A172 (cell line): ENCODE data around the gene E2F8. TPM values are rescaled to one million over a fixed set of nuclear protein-coding genes. Genes with fewer than 3 reads are reported as not detected.
A peak's percentile ranks its signal among the peaks of the same experiment; 100 is the strongest.

ENCODE experiments used
- DNase-seq: peaks from one replicate; pipeline ENCODE4 v3.0.0-alpha.2; 2015; ENCODE audit warnings: low spot score
- total RNA-seq: library from RNA; depleted of rRNA; stranded (reverse); fragments of >200 nt; shearing (Covaris generic); gene quantifications from 2 replicates; pipeline ENCODE4 v1.2.3, GENCODE V29; 2014

Gene E2F8
- total RNA-seq, 1 experiment from 2014 or later, result 8.2 TPM

DNA sequence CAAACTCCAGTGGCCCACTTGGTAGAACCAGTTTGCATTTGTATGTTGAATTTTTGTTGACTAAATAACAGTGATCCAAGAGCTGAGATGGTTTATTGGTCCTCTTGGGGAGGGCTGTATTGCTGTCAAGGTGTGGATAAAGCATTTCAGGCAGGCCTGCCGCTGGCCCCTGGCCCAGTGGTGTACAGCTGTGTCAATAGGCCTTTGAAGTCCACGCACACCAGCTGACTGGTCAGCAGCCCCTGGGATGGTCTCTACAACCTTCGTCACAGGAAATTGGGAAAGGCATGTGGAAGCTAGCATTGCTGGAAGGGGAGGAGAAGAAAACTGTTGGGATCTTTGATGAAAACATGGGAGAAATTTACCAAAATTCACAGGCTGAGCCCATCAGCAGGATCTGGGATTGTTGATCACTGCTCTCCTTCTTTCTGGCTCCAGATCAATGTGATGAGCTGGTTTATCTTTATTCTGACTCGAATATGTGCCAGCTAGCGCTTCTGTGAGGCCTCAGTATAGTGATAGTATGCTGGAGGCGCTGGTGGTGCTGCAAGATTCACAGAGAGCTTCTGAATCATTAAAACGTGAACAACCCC is 12.5 kb upstream of the E2F8 start:
- DNase-seq, result no peak

DNA sequence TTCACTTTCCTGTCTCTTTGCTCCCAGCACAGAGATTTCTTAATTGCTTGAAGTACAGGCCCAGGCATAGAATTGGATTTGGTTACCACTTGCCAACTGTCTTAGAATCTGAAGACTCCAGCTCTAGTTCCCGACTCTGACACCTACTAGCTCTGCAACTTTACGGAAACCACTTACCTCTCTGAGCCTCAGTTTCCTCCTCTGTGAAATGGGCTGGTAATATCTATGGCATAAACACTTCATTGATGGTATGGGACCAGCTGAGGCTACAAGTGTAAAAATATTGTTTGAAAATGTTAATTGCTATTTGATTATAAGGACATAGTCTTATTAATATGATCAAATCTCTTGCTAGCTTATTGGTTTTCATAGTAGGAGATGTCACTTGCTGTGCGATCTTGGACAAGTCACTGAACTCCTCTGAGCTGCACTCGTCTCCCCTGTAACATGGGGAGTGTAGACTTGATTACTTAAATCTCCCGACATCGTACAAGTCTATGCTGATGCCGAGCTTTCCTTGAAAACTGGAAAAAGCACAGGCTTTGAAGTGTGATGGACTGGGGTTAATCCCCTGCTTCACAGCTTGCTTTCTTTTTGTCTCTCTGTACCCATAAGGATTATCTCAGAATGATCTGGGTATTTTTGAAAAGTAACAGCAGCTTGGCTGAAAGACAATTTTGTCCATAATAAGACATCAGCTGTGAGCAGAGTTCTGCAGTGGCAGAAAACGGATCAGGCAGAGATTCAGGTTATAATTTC is 11.8 kb upstream of the E2F8 start:
- no peak for DNase-seq

DNA sequence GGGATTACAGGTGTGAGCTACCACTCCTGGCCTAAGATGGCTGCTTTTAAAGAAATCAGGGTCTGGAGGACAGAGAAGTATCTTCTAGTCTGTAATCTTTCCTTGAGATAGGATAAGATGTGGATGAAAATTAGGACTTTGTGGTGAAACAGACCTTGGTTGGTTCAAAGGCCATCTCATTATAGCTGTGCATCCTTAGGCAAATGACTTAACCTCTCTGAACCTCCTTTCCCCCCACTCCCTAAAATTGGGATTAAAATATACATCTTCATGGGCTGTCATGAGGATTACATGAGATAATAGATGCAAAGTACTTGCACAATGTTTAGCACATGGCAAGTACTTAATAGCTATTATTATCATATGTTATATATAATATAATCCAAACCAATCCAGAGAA is 10.8 kb upstream of the E2F8 start:
- no peak for DNase-seq

DNA sequence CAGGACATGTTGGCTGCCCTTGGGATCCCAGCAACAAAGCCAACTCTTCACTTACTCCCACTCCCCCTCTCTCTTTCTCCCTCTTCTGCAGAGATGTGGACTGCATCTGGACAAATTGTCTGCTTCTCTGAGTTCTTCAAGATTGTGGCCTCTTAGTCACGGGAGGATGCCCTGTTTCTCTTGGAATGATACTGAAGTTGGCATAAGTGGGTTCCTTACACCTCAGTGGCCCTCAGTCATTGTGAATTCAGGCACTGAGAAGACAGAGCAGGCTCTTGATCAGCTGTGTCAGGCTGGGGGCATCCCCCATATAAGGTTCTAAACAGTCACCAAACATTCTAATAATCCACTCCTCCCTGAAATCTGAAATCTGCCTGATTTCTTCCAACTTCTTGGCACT is 6.1 kb upstream of the E2F8 start:
- DNase-seq, result no peak

DNA sequence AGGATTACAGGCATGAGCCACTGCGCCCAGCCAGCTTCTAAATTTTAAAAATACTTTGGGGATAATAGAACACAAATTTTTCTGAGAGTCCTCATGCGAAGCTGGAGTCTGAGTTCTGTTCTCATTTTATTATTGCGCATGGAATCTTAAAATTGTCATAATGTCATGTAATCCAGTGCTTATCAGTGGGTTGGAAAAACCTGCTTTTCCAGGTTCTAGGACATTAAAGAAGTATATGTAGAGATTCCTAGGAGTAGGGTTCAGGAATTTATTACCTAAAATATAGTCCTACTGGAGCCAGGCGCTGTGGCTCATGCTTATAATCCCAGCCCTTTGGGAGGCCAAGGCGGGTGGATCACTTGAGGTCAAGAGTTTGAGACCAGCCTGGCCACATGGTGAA is 4.6 kb upstream of the E2F8 start:
- no peak for DNase-seq

DNA sequence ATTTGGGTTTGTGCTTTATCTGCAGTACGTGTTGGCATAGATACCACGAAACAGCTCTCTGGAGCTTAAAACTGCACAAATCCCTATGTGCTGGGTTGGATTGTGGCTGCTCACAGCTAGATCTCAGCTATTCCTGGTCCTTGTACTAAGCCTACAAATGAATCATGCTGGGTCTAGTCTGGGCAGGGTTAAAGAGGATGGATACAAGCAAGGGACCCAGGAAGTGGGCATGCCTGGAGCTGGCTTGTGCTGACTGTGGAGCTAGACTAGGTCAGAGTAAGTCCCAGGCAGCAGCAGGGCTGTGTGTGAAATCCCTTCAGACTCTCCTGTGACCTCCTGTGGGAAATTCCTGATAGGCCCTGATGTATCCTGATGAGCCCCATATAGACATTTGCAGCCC is 3.9 kb upstream of the E2F8 start:
- DNase-seq, result peak; percentile 23

DNA sequence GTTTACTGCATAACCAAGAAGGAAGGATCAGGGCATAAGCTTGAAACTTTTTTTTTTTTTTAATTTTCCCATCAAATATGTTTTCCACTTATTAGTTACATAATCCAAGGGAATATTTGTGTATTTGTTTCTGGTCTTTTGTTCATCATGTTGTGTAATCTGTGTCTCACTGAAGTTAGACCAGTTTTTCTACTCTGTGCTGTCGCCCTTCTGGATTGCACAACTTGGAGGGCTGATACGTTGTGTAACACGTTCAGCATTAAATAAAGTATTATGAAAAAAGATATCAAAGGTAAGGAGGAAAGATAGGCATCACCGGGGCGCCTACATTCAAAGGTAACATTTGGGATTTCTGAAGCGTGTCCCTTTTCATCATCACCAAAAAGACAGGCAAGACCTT is 3.3 kb upstream of the E2F8 start:
- no peak for DNase-seq

DNA sequence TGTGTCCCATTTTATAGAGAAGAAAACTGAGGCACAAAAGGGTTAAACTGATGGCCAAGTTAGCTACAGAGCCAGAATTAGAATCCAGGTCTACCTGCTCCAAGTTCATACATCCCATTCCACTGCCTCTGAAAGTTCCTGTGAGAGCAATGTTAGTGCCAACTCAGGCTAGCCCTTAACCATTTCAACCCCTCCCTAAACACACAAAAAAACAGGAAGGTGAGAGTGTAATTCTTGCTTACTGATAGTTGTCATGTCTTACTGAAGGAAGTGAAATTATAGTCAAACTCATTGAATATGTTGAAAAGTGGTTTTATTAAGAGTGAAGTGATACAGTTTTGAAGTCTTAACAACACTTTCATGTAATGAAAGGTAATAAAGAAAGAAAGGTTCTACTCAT is 2.9 kb upstream of the E2F8 start:
- no peak for DNase-seq

DNA sequence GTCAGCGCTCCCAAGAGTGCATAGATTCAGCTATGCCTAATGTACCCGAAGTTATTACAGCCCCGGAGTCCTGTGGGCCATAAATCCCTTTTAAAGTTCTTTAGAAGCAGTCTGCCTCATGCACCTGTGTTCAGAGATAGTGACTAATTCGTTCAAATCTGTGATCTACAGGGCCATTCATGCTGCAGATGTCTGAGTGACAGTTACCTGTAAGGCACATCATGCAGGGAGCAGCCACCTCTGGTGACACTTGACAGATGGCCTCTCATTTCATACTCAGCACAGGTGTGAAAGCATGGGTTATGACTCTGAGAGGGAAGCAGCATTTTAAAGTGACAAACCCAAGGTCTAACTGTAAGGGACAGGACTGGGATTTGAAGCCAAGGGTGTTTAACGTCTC is 2.4 kb upstream of the E2F8 start:
- DNase-seq, result no peak

DNA sequence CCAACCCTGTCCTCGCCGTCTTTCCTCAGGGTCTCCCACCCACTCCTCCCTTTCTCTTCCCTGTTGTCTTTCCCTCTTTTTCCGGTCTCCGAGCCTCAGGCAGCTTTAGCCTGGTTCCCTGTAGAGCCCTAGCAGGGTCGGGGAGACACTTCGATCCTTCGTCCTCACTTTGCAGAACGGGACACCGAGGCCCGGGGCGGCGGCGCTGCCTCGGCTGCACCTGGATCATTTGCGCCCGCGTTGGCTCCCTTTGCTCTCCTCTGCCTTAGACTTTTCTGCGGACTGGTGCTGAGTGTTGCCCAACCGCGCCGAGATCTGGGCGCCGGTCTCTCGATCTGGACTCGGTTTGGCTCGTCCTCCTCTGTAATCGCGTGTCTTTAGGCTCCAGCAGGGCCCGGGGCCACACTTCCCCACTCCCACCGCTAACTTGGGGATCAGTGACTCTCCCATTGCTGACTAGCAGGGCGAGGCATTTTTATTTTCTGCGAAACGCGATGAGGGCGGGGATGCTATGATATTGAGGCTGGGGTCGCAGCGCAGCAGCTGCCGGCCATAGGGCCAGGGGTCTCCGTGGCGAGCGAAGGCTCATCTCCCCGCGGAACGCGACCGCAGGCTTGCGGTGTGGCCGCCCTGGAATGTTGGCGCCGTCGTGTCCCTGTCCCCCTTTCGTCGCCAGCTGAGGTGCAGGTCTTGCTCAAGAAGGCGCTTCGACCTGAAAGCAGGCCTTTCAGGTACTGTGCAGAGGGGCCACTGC is 1.6 kb upstream of the E2F8 start:
- DNase-seq, result no peak

DNA sequence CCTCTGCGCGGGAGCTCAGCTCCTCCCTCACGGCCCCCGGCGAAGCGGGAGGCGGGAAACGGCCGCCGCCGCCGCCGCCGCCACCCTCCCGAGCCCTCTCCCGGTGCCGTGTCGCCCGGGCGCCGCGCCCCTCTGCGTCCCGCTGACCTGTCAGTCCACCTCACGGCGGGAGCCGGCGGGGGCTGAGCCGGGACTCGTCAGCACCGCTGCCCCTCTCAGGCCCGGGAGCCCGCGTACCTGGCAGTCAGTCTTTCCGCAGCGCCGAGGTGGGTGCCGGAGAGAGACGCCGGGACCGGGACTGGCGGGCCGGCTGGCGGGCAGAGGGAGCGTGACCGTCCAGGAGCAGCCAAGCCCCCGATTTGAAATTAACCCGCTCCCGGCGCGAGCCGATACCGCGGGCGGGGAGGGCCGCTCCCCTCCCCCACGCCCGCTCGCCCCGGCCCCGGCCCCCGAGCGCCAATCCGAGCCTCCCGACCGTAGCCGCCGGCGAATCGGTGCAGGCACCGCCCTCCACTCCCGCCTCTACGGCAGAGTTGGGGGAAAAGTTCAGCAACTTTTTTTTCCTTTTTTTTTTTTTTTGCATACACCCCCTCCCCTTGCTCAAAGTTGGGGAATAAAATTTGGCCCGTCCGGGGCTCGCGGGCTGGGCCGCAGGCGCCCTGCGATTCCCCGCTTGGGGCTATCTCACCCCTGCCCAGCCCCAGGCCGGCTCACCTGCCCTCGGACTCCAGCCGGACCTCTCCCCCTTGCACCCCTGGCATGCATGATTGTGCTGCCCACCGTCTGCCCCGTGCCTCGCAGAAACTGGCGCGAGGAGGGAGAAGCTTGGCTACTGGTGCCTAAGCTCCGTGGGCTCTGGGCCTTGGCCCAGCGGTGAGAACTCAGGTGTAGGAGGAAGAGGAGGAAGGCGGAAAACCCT is 774 bp upstream of the E2F8 start:
- DNase-seq, result no peak

DNA sequence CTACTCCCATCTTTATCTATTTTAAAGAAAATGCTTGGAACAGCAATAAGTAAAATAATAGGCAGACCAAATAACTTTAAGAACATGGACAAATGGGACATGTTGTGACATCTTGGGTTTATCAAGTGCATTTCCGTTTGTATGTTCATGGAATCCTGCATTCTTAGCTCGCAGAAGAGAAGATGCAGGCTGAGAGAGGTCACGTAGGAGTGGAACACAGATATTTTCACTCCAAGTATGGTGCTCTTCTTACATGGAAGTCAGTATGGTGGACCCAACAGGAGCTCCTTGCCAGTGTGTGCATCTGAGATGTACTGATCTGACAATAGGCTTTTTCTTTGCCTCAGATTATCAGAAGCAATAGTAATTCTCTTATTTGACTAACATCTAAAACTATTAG is 1.7 kb downstream of the E2F8 start:
- DNase-seq, result no peak

DNA sequence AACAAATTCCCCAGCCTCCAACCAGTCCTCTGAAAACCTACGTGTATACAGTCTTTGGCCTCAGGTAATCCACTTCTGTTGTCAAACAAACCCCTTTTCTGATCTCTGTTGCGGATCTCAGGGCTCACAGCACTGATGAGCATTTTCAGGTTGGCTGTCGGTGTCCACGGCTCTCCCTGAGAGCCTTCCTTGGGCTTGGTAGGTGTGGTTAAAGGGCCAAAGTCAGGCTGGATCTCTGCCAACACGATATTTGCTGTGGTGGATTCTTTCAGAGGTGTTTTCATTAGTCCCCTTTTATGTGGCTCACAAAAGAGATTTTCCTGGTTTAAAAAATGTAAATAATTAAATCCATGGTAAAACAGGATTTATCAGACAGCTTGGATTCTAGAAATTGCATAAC is 2.9 kb downstream of the E2F8 start:
- no peak for DNase-seq

DNA sequence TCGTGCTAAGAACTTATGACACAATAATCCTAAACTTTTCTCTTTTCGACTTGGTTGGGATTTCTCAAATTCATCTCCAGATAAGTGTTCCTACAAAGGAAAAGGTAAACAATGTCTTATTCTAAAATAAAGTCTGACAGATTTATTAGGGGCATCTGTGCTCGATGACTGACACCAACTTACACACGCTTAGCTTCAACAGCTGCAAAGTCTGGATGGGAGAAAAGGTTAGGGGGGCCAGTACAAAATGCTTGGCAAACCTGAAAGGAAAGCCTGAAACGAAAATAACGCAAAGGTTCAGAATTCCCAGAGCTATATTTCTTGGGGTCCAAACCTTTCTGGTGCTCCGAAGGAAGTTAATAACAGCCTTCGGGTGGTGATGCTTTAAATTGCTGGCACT is 3.4 kb downstream of the E2F8 start:
- no peak for DNase-seq

DNA sequence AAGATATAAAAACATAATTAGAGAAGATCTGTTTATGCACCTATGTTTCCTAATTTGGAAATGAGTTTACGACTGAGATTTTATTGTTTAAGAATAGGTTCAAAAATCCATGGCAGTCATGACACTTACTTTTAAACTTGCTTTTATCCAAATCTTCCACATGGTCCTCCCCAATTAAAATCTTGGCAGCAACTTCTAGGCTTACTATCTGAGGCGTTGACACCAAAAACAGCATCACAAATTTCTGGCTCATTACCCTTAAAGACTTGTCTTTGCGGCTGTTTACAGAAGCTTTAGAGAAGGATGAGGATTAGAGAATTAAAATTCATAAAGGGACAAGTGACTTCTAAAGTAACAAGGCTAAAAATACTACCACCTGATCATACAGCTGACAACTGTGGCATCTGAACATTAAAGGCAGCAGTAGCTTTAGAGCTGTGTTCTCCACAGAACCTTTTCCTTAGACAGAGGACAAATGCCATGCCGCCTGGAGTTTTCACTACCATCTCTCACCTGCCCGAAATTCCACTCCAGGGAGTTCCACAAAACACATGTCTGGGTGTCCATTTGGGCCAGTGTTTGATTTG is 6.4 kb downstream of the E2F8 start:
- no peak for DNase-seq

DNA sequence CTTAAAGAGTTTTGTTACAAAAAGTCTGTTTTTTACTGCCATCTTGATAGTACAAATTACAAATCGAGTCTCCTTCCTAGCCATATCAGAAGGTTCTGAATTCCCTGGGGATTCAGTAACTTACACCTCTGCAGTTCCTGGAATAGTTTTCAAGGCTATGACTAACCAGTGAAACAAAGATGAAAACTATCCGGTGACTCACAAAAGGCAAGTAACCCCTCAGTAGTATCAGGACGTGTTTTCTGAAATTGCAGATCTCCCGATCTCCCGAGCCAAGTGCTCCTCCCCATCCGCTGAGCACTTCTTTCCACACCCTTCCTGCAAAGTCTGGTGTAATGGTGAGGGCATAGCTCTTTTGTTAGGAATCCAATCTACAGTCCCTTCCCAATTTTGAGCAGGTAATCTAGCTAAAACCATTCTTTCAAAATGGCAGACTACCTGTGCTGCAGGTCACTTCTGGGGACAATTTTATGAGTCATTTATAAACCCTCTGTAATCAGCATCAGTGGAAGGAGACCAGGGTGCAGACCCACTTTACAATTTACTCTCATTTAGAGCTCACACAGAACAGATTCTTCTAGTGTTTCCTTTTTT is 7.7 kb downstream of the E2F8 start:
- DNase-seq, result peak; percentile 91

DNA sequence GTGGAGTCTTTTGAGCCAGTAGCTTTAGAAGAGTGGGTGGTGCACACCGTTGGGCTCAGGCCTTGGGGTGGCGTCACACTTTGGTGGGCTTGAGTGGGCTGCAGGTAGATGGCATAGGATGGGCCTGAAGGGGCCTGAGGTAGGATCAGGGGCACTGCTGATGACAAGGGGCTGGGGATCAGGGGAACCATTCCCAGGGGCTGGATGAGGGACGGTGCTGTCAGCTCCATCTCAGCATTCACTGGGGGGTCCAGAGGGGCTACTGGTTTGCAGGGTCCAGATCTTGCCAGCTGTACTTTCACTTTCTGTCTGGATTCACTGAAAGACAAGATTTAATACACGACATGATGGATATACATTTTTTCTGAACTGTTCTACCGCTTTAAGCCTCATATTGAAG is 11.1 kb downstream of the E2F8 start:
- DNase-seq, result no peak

DNA sequence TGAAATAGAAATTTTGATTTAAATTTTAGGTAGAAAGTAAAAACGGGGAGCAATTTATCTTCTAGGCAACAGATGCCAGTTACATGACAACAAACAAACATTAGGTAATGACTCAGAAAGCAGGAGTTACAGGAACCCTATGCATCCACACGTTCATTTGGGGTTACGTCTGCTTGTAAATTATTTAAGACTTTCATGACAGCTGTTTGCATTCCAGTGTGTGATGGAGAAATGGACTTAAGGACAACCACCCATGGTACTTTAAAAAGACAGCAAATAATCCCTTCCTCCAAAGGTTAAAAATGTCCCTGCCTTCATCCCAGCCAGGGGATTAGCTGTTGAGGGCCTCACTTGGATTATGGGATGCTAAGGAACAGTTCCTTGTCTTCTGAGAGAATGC is 11.8 kb downstream of the E2F8 start:
- DNase-seq, result no peak

DNA sequence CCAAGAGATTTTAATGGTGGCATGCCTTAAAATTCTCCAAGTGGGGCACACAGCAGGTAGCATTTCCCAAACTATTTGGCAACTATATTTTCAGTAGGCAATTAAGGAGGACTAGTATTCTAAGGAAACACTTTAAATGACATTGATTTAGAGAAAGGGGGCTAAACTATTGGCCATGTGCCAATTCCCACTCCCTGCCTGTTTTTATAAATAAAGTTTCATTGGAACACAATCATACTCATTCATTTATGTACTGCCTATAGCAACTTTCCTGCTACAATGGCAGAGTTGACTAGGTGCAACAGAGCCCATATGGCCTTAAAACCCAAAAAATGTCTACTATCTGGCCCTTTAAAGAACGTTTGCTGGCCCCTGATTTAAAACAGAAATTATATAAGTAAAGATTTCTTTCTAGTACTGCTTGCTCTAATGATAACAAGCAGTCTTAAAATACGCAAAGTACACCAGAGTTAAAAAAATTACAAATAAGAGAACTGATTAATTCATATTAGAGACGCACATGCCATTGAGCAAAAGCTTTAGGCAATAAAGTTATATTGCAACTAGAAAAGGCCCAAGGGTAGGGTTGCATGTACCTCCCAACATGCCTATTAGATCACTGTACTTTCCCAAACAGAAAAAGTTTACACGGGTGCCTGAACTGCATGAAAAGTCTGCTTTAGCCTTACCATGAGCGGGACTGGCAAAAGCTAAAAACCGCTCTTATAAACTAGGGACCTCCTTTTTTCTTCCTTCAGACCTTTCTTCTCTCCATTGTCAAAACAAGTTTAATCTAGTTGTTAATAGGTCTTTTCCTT is 14.2 kb downstream of the E2F8 start:
- DNase-seq, result no peak

DNA sequence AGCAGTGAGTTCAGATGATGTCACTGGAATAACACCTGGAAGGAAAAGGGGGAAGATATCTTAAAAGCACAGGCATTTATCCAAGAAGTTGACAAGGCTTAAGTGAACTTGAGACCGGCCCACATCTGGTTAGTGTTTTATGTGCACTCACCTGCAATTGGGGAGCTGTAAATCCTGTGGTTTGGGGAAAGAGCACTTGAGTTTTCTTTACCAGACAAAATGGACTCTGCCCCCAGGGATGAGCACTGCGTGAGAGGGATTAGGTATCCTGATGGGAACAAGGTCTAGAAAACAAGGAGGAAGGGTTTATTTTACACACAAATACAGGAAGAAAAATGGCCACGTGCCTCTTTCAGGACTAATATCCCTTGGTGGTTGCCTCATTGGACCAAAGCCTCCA is 15.2 kb downstream of the E2F8 start:
- no peak for DNase-seq
